Non-pigmented ciliary epithelial cell (primary cell): ENCODE results near the gene TBC1D8B.

ENCODE experiments used
- DNase-seq: peaks from one replicate; pipeline ENCODE4 v3.0.0-alpha.2; 2010; ENCODE audit warnings: low read depth

TBC1D8B gene

DNA sequence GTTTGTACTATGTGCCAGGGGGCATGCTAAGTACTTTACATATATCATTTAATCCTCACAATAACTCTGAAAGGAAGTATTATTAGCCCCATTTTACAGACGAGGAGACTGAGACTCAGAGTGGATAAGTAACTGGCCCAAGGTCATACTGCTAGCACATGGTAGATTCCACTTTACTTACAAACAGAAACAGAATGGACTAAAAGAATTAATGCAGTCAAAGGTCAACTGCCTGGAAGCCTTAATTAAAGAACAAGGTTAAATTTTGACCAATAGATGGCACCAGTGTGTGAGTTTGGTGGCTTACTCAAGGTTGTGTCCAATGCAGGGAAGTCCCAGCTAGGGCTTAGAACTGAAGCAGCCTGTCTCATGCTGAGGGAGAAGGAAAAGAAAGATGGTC is 96.0 kb downstream of the TBC1D8B start:
- no peak for DNase-seq

DNA sequence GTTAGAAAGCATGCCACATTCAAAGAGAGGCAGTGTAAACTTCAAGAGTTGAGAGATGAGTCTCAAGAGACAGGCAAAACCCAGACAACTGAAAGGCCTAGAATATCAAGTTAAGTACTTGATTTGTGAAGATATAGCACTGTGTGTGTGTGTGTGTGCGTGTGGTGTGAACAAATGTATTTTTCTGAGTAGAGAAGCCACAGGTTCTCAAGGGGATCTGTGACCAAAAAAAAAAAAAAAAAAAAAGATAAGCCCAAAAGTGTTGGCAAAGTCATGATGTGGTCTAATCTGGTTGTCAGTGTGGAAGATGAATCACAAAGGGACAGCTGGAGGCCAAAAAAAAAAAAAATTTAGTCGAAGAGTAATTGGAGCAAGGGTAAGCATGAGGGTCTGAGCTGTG is 96.8 kb downstream of the TBC1D8B start:
- DNase-seq: no peak

DNA sequence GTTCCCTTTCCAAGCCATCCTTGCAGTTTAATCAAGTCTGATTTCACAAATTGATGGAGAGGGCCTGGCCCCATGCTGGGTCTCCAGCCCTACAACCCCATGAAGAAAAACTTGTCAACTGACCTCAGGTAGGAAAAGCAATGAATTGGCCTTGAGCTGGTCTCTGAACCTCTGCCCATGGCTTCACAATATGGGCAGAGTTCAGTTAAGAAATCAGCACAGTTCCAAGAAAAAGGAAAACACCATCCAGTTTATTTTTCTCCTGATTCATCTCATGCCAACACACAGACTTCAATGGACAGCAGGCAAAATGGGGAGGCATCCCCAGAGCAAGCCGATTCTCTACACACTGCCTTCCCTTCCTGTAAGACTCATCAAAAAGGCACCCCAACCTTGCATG is 97.4 kb downstream of the TBC1D8B start:
- DNase-seq: no peak

DNA sequence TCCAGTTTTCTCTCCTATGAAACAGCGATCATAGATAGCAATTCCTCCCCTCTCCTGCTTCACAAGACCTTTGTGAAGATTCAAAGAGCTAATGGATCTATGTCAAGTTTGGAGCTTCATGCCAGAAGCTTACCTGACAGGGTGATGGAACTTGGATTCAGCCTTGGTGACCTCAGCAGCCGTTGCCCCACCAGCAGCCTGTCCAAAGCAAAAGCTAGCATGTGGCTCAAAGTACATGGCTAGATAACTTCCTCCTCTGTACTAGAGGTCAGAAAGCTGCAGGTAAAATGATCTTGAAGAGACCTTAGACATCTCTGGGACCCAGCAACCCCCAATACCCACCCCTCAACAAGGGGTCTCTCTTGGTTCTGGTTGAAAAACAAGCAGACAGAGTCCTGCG is 98.9 kb downstream of the TBC1D8B start:
- DNase-seq: no peak

DNA sequence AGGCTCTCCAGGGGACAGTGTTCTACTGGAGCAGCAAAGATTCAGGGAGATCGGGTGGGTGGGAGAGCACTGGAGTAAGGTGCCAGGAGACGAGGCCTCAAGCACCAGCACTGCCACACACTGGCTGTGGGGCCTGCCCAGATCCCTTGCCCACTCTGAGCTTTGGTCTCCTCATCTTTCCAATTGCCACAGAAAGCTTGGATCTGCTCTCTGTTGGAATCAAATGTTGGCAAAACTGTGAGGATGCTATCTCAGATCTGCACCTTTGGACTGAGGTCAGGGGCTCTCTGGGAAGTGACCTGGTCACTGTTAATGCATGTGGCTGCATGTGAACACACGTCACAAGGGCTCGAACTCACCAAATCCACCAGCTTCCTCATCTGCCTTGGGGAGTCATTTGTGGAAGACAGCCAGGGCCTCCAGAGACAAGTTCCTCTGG is 99.3 kb downstream of the TBC1D8B start:
- DNase-seq: no peak

DNA sequence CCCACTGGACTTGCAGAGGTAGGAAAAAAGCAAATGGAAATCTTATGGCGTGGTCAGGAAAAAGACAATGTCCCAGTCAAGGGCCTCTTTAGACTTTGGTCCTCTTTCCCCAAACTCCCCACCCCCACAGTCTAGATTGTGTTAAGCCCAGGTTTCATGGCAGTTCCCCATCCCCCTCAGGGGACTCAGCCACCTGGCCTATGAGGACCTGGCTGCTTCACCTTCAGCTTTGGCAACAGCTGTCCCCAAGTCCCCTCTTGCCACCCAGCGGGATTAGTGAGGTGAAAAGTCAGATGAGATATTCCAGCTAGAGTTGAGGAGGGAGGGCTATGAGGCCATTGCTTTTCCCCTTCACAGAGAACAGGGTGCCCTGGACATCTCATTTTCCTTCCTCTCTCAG is 100.2 kb downstream of the TBC1D8B start:
- DNase-seq: no peak

DNA sequence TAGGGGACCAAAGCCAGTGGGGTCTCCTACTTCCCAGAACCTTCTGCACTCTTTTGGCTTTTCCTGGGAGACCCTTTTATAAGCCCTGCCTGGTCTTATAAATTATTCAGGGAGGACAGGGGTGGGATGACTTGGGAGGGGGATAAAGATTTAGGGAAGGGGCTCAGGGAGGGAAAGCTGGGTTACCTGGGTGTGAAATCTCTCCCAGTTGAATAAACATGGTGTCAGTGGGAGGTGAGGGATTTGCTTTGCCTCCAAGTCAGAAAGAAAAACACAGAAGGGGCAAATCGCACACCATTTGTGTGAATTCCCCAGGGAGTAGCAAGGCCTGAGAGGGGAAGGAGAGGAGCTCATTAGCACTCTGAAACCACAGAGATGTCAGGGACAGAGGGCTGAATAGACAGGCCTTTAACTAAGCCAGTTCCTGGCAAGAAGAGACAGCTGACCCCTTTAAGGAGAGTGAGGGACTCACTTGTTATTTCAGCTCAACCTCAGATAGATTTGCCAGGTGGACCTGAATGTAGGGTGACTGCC is 100.9 kb downstream of the TBC1D8B start, which contains the start of gene RIPPLY1:
Gene RIPPLY1, minus strand, starts transcription at position 51 of the 534 bp plus-strand sequence. CDS start 54 bp downstream, outside the sequence.
- DNase-seq: no peak

DNA sequence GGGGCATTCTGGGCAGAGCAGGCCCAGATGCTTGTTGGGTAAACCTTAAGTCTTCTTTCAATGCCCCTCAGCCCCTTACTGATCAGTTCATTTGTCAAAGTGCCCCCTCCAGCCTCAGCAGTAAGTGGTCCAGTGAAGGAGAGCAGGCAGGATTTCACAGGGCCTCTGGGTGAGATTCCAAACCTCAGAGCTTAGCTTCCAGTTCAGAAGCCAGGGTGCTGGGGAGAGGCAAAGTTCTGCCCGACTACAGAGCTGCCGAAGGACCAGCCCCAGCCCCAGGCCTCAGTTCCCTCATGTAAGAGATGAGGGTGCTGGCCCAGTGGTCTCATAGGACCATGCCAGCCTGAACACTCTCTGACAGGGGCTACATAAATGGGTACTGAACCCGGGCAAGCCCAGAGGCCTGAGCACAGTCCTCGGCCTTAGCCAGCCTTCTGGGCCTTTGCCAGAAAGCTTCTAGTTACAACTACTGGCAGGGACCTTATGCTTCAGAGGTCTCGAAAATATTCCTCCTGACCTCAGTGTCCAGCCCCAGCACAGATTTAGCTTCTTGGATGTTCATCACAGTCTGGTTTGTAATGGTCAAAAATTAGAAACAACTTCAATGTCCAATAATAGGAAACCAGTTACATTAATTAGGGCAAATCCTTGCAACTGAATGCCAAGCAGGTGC is 101.5 kb downstream of the TBC1D8B start:
- DNase-seq: no peak

DNA sequence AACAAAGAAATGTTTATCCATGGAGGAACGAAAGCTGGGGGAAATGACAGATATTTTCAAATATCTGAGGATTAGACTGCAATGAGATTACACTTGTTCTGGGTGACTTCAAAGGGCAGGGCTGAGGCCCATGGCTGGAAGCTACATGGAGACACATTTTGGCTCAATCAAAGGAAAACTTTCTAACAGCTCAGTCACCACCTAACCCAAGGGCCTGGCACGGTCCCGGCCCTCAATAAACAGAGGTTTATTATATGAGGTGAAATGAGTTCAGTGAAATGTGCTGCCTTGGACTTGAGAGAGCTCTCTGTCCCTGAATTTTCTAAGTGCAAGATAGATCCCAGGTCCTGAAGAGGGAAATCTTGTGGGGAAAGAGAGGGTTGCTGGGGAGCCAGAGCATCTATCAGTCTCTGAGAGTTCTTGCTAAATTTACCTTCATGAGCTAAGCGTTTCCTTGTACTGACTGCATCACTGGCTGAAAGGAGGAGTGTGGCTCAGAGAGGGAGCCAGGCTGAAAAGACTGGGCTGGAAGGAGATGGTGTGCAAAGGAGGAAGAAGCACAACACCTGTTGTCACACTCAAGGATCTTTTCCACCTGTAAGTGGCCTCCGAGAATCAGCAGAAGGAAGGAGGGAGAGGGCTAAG is 102.7 kb downstream of the TBC1D8B start:
- DNase-seq: no peak

DNA sequence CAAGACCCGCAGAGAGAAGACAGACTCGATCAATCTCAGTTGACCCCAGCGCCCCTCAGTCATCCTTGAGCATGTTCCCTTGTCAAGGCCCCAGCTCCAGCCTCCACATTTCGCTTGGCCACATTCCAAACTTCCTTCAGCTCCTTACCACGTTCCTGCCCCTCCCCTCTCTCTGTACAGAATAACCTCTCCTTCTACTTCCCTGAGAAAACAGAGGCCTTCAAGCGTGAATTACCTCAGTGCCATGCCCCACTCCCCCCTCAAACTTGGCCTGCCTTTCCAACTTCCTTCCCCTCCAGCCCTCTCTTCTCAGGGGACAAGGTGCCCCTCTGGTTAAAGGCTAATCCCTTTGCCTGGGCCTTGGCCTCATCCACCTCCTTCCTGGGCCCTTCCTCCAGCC is 103.9 kb downstream of the TBC1D8B start:
- no peak for DNase-seq

DNA sequence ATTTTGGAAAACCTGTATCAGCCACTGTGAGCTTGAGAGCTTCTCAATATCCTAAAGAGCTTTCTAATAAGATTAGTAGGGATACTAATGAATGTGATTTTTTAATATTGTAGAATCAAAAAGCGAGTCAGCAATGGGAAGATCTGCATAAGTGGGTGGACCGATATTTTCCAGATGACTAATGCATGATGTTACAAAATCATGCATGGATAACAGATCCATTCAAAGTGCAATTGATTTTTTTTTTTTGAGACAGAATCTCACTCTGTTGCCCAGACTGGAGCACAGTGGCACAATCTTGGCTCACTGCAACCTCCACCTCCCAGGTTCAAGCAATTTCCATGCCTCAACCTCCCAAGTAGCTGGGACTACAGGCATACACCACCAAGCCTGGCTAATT is 110.4 kb downstream of the TBC1D8B start:
- no peak for DNase-seq

DNA sequence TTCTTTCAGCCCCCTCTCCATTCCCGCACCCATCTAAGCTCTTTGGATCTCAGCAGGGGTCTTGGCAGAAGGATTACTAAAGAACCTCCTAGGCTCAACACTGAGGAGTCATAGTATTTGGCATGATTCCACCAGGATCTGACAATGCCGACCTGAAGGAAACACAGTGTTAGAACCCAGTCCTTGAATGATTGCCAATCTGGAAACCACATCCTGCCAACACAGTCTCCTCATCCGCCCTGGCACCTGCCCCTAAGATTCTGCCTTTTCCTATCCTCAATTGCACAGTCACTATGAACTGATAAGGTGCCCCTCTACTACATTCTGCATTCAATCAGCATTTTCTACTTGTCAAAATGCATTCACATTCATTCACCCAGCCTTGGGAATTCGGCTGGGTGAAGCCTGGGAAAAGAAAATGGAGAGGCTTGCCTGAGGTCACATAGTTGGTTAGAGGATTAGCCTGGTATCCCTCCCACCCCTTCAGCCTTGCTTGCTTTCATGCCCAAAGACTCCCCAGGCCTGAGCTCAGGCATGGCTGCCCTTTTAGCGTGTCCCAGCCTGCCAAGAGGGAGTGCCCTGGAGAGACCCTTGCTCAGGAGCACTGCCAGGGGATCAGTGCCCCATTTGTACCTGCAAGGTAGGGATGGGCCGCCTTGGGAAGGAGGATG is 115.5 kb downstream of the TBC1D8B start:
- no peak for DNase-seq

DNA sequence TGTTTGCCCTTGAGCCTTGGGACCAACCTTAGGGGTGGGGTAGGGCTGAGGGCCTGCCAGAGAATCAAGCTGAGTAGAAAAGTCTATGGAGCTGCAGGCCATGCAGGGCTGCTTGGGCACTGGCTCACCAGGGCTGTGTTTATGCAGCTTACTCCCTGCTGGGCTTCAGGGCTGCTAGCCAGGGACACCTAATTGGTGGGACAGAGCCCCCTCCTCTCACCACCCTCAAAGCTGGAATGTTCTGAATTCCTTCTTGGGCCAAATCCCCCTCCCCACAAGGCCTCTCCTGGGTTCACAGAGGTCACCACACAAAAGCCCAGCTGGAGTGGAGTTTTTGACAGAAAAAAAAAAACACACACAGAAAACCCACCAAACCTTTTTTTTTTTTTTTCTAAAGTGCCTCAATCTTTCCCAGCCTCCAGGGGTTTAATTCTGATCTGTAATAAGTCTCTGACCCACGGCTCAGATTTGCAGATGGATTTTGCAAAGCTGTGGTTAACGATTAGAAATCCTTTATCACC is 117.5 kb downstream of the TBC1D8B start, which contains the start of gene CLDN2:
Gene CLDN2, plus strand, starts transcription at position 471 of the 521 bp plus-strand sequence. CDS start 7,827 bp downstream, outside the sequence.
- no peak for DNase-seq

DNA sequence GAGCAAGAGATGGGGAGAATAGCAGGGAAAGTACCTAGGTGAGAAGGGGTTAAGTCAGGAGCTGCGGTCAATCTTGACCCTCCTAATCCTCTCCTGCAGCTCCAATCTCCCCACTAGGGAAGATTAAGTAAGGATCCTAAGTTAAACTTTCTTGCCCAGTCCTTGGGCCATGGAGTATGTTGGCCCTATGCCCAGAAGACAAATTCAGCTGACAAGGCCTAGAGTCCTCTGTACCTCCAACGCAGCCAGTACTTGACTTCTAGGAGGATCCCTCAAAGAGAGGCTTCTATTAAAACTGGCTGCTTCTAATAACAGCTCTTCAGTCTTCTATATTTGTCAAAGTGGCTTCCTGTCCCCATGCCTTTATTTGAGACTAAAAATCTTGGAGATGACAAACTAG is 119.2 kb downstream of the TBC1D8B start:
- no peak for DNase-seq
